HUES48 (cell line): ENCODE results near the gene MCTP1.
"Not testable (repeated sequence)": the region's sequence is repeated elsewhere in the genome, so short reads cannot be mapped to it uniquely, and the experiment has no call there.

Experiments used
- H3K27ac ChIP-seq: one replicate; pipeline ENCODE4 v1.7.0; 2013; ENCODE audit warnings: low read depth, low read length, inconsistent platforms
- H3K27me3 ChIP-seq: 2 replicates; pipeline ENCODE4 v1.6.1; 2013; ENCODE audit warnings: mild to moderate bottlenecking, low read length; ENCODE audit not compliant: control insufficient read depth, insufficient read depth
- H3K36me3 ChIP-seq: 2 replicates; pipeline ENCODE4 v1.6.1; 2013; ENCODE audit warnings: low read length; ENCODE audit not compliant: control insufficient read depth, insufficient read depth
- H3K4me1 ChIP-seq: 2 replicates; pipeline ENCODE4 v1.6.1; 2013; ENCODE audit warnings: mild to moderate bottlenecking, low read length; ENCODE audit not compliant: control insufficient read depth, insufficient read depth
- H3K4me3 ChIP-seq: 2 replicates; pipeline ENCODE4 v1.5.1; 2013; ENCODE audit warnings: mild to moderate bottlenecking, low read depth, low read length
- H3K9ac ChIP-seq: 2 replicates; pipeline ENCODE4 v1.6.1; 2013; ENCODE audit warnings: mild to moderate bottlenecking, low read depth, low read length, moderate library complexity
- H3K9me3 ChIP-seq: 2 replicates; pipeline ENCODE4 v1.6.1; 2013; ENCODE audit warnings: low read length; ENCODE audit not compliant: control insufficient read depth, insufficient read depth

Gene MCTP1

DNA sequence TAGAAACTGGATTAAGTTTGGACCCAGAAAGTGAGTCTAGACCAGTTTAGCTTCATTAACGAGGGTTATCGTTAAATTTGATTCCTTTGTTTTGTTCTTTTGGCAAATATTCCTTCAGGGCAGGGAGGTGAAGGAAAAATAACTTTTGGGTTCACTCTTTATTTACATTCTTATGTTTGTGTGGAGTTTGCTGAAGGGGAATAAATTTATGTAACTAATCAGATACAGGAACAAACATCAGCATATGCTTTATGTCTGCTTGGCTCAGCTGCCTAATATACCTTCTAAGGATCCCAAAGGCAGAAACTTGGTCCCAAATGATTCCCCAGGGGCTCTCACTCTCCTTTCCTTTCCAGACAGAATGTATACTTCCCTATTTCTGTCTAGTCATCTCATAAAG is 132.4 kb downstream of the MCTP1 start:
- H3K9me3 ChIP-seq: peaks cover 3% of the 10 kb centered on the region; the same call in 1 of the 2 replicates
- no peaks in the 10 kb centered on the region for H3K4me1 ChIP-seq
- no peak overlapping the region for H3K4me3 ChIP-seq
- H3K36me3 ChIP-seq: no peaks in the 10 kb centered on the region
- H3K27me3 ChIP-seq: no peaks in the 10 kb centered on the region
- no peak overlapping the region for H3K9ac ChIP-seq
- no peak overlapping the region for H3K27ac ChIP-seq

GRCh38 chr5:95152131-95152530 is 132.8 kb downstream of the MCTP1 start:
- Histone ChIP-seq H3K27ac (no peak overlapping the region), H3K9me3 (peaks cover 6% of the 10 kb centered on the region; the same call in 1 of the 2 replicates), H3K27me3 (no peaks in the 10 kb centered on the region), H3K9ac (no peak overlapping the region), H3K36me3 (no peaks in the 10 kb centered on the region), H3K4me3 (no peak overlapping the region), H3K4me1 (no peaks in the 10 kb centered on the region)

GRCh38 chr5:95151694-95152093 is 133.2 kb downstream of the MCTP1 start:
- H3K27ac ChIP-seq: no peak overlapping the region
- no peaks in the 10 kb centered on the region for H3K36me3 ChIP-seq
- no peak overlapping the region for H3K4me3 ChIP-seq
- H3K4me1 ChIP-seq: no peaks in the 10 kb centered on the region
- no peaks in the 10 kb centered on the region for H3K27me3 ChIP-seq
- H3K9ac ChIP-seq: no peak overlapping the region
- H3K9me3 ChIP-seq: peaks cover 6% of the 10 kb centered on the region; the same call in 1 of the 2 replicates

DNA sequence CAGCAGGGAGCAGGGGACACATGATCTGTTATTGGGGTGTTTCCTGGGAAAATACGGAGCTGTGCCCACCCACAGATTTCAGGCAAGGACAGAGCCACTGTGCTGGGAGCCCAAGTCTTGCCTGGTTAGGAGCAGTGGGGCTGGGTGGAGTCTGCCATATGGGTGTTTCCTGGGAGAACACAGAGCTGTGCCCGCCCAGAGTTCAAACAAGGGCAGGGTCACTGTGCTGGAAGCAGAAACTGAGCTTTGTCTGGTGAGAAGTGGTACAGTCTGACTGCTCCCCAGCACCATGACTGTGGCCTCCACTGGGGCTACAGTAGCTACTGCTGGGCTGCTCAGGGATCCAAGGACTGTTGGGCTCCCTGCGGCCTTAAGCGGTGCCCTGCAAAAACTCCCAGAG is 135.5 kb downstream of the MCTP1 start:
- peaks cover 6% of the 10 kb centered on the region; the same call in 1 of the 2 replicates for H3K9me3 ChIP-seq
- no peak overlapping the region for H3K9ac ChIP-seq
- no peak overlapping the region for H3K27ac ChIP-seq
- H3K4me1 ChIP-seq: no peaks in the 10 kb centered on the region
- H3K4me3 ChIP-seq: no peak overlapping the region
- no peaks in the 10 kb centered on the region for H3K36me3 ChIP-seq
- H3K27me3 ChIP-seq: no peaks in the 10 kb centered on the region

DNA sequence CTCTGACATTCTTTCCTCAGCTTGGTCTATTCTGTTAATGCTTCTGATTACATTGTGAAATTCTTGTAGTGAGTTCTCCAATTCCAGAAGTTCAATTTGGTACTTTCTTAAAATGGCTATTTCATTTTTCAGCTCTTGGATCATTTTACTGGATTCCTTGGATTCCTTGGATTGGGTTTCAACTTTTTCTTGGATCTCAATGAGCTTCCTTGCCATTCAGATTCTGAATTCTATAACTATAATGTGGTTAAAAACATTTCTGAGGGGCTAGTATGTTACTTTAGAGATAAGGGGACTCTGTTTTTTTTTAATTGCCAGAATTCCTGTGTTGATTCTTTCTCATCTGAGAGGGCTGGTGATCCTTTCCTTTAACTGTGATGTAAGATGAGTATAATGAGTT is 136.4 kb downstream of the MCTP1 start:
- no peak overlapping the region for H3K9ac ChIP-seq

GRCh38 chr5:95143858-95144257 is 141.0 kb downstream of the MCTP1 start:
- not testable (repeated sequence) for H3K4me1 ChIP-seq, H3K27me3 ChIP-seq, H3K9me3 ChIP-seq, H3K36me3 ChIP-seq, H3K27ac ChIP-seq, H3K4me3 ChIP-seq, H3K9ac ChIP-seq

More for the DNA sequence above, 136.4 kb downstream of the MCTP1 start:
- peaks cover 6% of the 10 kb centered on the region; the same call in 1 of the 2 replicates for H3K9me3 ChIP-seq
- no peak overlapping the region for H3K27ac ChIP-seq
- no peaks in the 10 kb centered on the region for H3K36me3 ChIP-seq
- H3K27me3 ChIP-seq: no peaks in the 10 kb centered on the region
- no peak overlapping the region for H3K4me3 ChIP-seq
- H3K4me1 ChIP-seq: no peaks in the 10 kb centered on the region

DNA sequence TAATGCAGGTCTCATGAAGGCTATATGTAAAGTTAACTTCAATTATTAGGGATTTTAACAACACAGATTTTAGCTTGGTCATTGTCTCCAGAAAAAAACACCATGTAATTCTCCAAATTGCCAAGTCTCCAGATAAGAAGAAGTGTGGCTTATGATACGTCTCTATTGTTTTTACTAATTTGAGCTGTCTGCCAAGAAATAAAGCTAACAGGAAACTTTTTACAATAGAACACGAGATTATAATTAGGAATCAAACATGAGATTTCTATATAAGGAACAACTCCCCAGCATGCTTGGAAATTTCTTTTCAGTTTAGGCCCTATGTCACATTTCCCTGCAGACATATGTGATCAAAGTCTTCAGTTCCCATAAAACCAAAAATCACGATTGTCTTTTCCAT is 142.7 kb downstream of the MCTP1 start:
- H3K9ac ChIP-seq: no peak overlapping the region
- H3K27ac ChIP-seq: no peak overlapping the region
- no peaks in the 10 kb centered on the region for H3K36me3 ChIP-seq
- H3K4me3 ChIP-seq: no peak overlapping the region
- H3K4me1 ChIP-seq: no peaks in the 10 kb centered on the region
- H3K27me3 ChIP-seq: no peaks in the 10 kb centered on the region
- no peaks in the 10 kb centered on the region for H3K9me3 ChIP-seq

DNA sequence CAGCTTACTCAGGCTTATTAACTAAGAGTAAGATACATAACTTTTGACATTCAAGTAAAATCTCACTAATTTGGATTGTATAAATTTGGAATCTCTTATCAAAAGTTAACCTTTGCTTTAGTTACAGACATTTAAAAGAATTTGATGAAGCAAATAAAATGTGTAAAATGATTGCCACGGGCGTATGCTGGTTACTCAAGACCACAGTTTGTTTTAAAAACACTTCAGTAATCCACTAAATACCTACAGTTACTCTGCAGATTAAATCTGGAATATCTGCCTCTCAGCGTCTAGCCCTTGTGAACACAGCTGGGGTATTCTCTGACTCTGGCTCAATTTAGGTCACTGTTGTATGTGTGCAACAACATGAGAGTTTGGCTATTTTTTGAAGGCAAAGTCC is 143.8 kb downstream of the MCTP1 start:
- Histone ChIP-seq H3K27ac (no peak overlapping the region), H3K4me1 (no peaks in the 10 kb centered on the region), H3K36me3 (no peaks in the 10 kb centered on the region), H3K4me3 (no peak overlapping the region), H3K9me3 (no peaks in the 10 kb centered on the region), H3K9ac (no peak overlapping the region), H3K27me3 (no peaks in the 10 kb centered on the region)

DNA sequence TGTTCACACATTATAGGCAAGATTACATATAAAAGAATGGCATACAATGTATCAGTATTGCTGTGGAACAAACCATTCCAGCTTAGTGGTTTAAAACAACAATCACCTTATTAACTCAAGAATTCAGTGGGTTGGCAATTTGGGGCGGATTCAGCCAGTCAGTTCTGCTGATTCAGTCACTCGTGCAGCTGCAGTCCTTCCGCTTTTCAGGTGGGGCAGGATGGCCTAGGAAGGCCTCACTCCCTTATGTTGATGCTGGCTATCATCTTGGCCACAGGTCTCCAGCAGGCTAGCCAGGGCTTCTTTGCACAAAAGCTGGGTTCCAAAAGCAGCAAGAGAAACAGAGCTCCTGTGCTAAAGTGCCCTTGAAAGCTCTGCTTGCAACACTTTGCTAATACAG is 150.6 kb downstream of the MCTP1 start:
- Histone ChIP-seq H3K27ac (no peak overlapping the region), H3K9ac (no peak overlapping the region), H3K9me3 (no peaks in the 10 kb centered on the region), H3K36me3 (no peaks in the 10 kb centered on the region), H3K4me3 (no peak overlapping the region), H3K4me1 (no peaks in the 10 kb centered on the region), H3K27me3 (no peaks in the 10 kb centered on the region)

GRCh38 chr5:95132096-95132495 is 152.8 kb downstream of the MCTP1 start:
- H3K9ac ChIP-seq: no peak overlapping the region
- H3K36me3 ChIP-seq: no peaks in the 10 kb centered on the region
- no peak overlapping the region for H3K27ac ChIP-seq
- H3K4me3 ChIP-seq: no peak overlapping the region
- H3K27me3 ChIP-seq: no peaks in the 10 kb centered on the region
- H3K4me1 ChIP-seq: no peaks in the 10 kb centered on the region
- H3K9me3 ChIP-seq: no peaks in the 10 kb centered on the region

- no peaks in the 10 kb centered on the region for H3K4me1 ChIP-seq
- H3K27me3 ChIP-seq: no peaks in the 10 kb centered on the region
- H3K9ac ChIP-seq: no peak overlapping the region
- H3K27ac ChIP-seq: no peak overlapping the region
- no peaks in the 10 kb centered on the region for H3K9me3 ChIP-seq
- no peaks in the 10 kb centered on the region for H3K36me3 ChIP-seq
- H3K4me3 ChIP-seq: no peak overlapping the region
Observed at GRCh38 chr5:95130941-95131340, 154.0 kb downstream of the MCTP1 start.

DNA sequence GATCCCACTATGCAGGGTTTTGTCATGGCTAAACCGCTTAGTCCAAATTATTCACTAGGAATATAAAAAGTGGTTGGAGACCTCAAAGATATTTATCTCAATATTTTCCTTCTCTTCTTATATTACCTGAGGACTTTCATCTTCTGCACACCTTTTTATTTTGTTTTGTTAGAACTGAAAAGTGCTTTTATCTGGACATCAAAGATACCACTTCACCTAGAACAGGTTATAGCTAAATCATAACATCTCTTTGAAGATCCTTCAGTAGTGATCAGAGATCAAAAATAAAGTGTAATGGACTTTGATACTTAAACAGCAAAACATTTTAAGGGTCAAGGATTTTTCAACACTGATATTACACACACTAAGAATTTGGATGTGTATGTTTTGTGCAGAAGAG is 160.2 kb downstream of the MCTP1 start:
- H3K4me1 ChIP-seq: no peaks in the 10 kb centered on the region
- no peak overlapping the region for H3K4me3 ChIP-seq
- H3K36me3 ChIP-seq: no peaks in the 10 kb centered on the region
- H3K9me3 ChIP-seq: no peaks in the 10 kb centered on the region
- no peaks in the 10 kb centered on the region for H3K27me3 ChIP-seq
- H3K9ac ChIP-seq: no peak overlapping the region
- no peak overlapping the region for H3K27ac ChIP-seq
